ENCODE measurements around the gene PPIE.

DNA sequence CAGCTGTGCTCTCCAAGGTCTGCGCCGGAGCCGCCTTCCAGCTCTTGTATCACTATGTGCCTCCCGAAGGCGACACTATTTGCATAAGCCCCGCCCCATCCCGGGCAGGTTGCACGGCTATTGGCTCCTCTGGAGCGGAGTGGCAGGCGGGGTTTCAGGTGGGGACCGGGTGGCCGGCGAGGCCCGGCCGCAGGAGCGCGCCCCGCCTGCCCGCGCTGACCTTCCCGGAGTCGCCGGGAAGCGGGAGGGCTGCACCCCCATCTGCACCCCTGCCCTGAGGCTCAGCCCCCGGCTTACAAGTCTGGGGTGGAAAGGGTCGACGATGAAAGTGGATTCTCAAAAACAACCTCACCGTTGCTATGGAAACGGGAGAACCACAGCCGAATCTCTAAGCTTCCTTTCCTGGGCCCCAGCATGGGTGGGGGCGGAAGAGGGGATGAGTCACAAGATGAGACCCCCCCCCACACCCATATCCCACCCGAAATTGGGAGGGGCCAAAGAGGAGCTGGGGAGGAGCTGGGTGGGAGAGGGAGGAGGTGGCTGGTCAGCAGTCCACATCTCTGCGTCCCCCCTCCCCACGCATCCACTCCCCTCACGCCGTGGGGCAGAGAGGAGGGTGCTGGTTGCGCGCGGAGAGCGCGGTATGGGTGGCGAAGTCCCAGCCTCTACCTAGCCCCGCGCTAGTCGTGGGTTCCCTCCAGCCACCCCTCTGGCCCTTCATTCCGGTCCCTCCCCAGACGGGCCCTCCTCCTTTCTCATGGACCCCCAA, 47.1 kb upstream of the PPIE start, which contains the start of gene HPCAL4:
- TF ChIP-seq POLR2A (IDR thresholded peaks at IDR 0.05) (no peak), POLR2AphosphoS5 (IDR thresholded peaks at IDR 0.05) (peak in 2 of 3 donors; percentile 43 to 64)
- TF ChIP-seq, protein P1, sequence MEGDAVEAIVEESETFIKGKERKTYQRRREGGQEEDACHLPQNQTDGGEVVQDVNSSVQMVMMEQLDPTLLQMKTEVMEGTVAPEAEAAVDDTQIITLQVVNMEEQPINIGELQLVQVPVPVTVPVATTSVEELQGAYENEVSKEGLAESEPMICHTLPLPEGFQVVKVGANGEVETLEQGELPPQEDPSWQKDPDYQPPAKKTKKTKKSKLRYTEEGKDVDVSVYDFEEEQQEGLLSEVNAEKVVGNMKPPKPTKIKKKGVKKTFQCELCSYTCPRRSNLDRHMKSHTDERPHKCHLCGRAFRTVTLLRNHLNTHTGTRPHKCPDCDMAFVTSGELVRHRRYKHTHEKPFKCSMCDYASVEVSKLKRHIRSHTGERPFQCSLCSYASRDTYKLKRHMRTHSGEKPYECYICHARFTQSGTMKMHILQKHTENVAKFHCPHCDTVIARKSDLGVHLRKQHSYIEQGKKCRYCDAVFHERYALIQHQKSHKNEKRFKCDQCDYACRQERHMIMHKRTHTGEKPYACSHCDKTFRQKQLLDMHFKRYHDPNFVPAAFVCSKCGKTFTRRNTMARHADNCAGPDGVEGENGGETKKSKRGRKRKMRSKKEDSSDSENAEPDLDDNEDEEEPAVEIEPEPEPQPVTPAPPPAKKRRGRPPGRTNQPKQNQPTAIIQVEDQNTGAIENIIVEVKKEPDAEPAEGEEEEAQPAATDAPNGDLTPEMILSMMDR (IDR thresholded peaks at IDR 0.05 in 8 of 11, conservative IDR thresholded peaks at IDR 0.05 in 3 of 11), result no peak

Measured in spleen (tissue), 7 donors.